Nephron progenitor cell (in vitro differentiated cells): ENCODE data around the gene GNPNAT1.
A peak's percentile ranks its signal among the peaks of the same experiment; 100 is the strongest.

Experiments used
- DNase-seq: peaks from one replicate; pipeline ENCODE4 v3.0.0; 2021
- H3K27ac Mint-ChIP-seq: 2 replicates; pipeline ENCODE4 v1.8.0; 2021; ENCODE audit warnings: mild to moderate bottlenecking, moderate library complexity, mixed read lengths
- H3K27me3 Mint-ChIP-seq: 2 replicates; pipeline ENCODE4 v1.8.0; 2021; ENCODE audit warnings: mild to moderate bottlenecking, low read depth, mixed read lengths; ENCODE audit not compliant: poor library complexity
- H3K36me3 Mint-ChIP-seq: 2 replicates; pipeline ENCODE4 v1.8.0; 2021; ENCODE audit warnings: low read depth, mixed read lengths
- H3K4me1 Mint-ChIP-seq: 2 replicates; pipeline ENCODE4 v1.8.0; 2021; ENCODE audit warnings: mixed read lengths
- H3K4me3 Mint-ChIP-seq: 2 replicates; pipeline ENCODE4 v1.8.0; 2021; ENCODE audit warnings: mild to moderate bottlenecking, moderate library complexity, mixed read lengths
- H3K9me3 Mint-ChIP-seq: 2 replicates; pipeline ENCODE4 v1.8.0; 2021; ENCODE audit warnings: mild to moderate bottlenecking, moderate library complexity, mixed read lengths
- CTCF ChIP-seq: fragments of 200-600 bp; sonication (generic); IDR thresholded peaks from 2 replicates; pipeline ENCODE4 v1.5.0; 2021; ENCODE audit warnings: antibody characterized with exemption

The GNPNAT1 gene

GRCh38 chr14:52798826-52799225 lies 7.4 kb upstream of the GNPNAT1 start:
- TF ChIP-seq CTCF = no peak
- peaks cover 5% of the 10 kb centered on the region for H3K4me1 Mint-ChIP-seq
- H3K27ac Mint-ChIP-seq = no peak overlapping the region

GRCh38 chr14:52797653-52798052 lies 6.2 kb upstream of the GNPNAT1 start:
- Mint-ChIP-seq H3K4me3 (no peak overlapping the region), H3K27me3 (peaks cover 7% of the 10 kb centered on the region), H3K9me3 (peaks cover 25% of the 10 kb centered on the region), H3K4me1 (peaks cover 5% of the 10 kb centered on the region), H3K27ac (no peak overlapping the region), H3K36me3 (peaks cover 5% of the 10 kb centered on the region)
- TF ChIP-seq CTCF = no peak
- DNase-seq = no peak

More at GRCh38 chr14:52798826-52799225, 7.4 kb upstream of the GNPNAT1 start:
- no peak for DNase-seq
- H3K27me3 Mint-ChIP-seq = peaks cover 8% of the 10 kb centered on the region
- peaks cover 5% of the 10 kb centered on the region for H3K36me3 Mint-ChIP-seq
- H3K9me3 Mint-ChIP-seq = peaks cover 25% of the 10 kb centered on the region
- H3K4me3 Mint-ChIP-seq = no peak overlapping the region

- no peak overlapping the region for H3K27ac Mint-ChIP-seq
- no peak for TF ChIP-seq CTCF
- peaks cover 5% of the 10 kb centered on the region for H3K36me3 Mint-ChIP-seq
- no peak overlapping the region for H3K4me3 Mint-ChIP-seq
- H3K4me1 Mint-ChIP-seq = peaks cover 38% of the 10 kb centered on the region
- DNase-seq = no peak
- H3K9me3 Mint-ChIP-seq = peaks cover 20% of the 10 kb centered on the region
- no peaks in the 10 kb centered on the region for H3K27me3 Mint-ChIP-seq
These were observed 1.7 kb upstream of the GNPNAT1 start for GRCh38 chr14:52793061-52793460.

- Mint-ChIP-seq H3K4me1 (peaks cover 38% of the 10 kb centered on the region), H3K4me3 (peak overlapping the region; percentile 86), H3K9me3 (peaks cover 15% of the 10 kb centered on the region), H3K27me3 (no peaks in the 10 kb centered on the region), H3K36me3 (peaks cover 7% of the 10 kb centered on the region), H3K27ac (peak overlapping the region; percentile 91)
- TF ChIP-seq CTCF = no peak
- DNase-seq = no peak
These were observed 649 bp upstream of the GNPNAT1 start for GRCh38 chr14:52792097-52792415.

GRCh38 chr14:52790756-52791222 lies 618 bp downstream of the GNPNAT1 start:
- Mint-ChIP-seq H3K9me3 (peaks cover 7% of the 10 kb centered on the region), H3K27ac (peak overlapping the region; percentile 79), H3K4me3 (peak overlapping the region; percentile 91), H3K4me1 (peaks cover 38% of the 10 kb centered on the region), H3K27me3 (no peaks in the 10 kb centered on the region), H3K36me3 (peaks cover 14% of the 10 kb centered on the region)
- peak; percentile 62 for DNase-seq
- no peak for TF ChIP-seq CTCF

GRCh38 chr14:52790011-52790755 lies 1.2 kb downstream of the GNPNAT1 start:
- Mint-ChIP-seq H3K27ac (peak overlapping the region; percentile 79), H3K36me3 (peaks cover 12% of the 10 kb centered on the region), H3K4me1 (peaks cover 38% of the 10 kb centered on the region), H3K27me3 (no peaks in the 10 kb centered on the region), H3K4me3 (peak overlapping the region; percentile 91), H3K9me3 (peaks cover 2% of the 10 kb centered on the region)
- TF ChIP-seq CTCF = no peak
- DNase-seq = no peak
